Fibroblast of peridontal ligament (primary cell): ENCODE measurements around the gene AMH.
"Not testable (repeated sequence)": the region's sequence is repeated elsewhere in the genome, so short reads cannot be mapped to it uniquely, and the experiment has no call there.

Source experiments
- DNase-seq: peaks from one replicate; pipeline ENCODE4 v3.0.0-alpha.2; 2010; ENCODE audit errors: extremely low read depth

The AMH gene

DNA sequence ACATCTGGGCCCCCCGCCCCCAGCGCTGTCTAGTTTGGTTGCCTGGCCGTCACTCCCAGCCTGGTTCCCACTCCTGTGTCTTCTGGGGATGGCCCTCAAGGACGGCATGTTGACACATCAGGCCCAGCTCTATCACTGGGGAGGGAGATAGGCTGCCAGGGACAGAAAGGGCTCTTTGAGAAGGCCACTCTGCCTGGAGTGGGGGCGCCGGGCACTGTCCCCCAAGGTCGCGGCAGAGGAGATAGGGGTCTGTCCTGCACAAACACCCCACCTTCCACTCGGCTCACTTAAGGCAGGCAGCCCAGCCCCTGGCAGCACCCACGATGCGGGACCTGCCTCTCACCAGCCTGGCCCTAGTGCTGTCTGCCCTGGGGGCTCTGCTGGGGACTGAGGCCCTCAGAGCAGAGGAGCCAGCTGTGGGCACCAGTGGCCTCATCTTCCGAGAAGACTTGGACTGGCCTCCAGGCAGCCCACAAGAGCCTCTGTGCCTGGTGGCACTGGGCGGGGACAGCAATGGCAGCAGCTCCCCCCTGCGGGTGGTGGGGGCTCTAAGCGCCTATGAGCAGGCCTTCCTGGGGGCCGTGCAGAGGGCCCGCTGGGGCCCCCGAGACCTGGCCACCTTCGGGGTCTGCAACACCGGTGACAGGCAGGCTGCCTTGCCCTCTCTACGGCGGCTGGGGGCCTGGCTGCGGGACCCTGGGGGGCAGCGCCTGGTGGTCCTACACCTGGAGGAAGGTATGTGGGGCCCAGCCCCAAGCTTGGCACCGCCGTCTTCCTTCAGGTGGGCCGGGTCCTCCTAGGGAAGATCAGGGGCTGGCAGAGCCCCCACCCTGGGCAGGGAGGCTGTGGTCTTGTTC, at the start of gene AMH:
TSS of gene AMH (plus strand) at position 314 of the 857 bp plus-strand sequence. CDS start at position 324, 10 bp downstream.
- no peak for DNase-seq

DNA sequence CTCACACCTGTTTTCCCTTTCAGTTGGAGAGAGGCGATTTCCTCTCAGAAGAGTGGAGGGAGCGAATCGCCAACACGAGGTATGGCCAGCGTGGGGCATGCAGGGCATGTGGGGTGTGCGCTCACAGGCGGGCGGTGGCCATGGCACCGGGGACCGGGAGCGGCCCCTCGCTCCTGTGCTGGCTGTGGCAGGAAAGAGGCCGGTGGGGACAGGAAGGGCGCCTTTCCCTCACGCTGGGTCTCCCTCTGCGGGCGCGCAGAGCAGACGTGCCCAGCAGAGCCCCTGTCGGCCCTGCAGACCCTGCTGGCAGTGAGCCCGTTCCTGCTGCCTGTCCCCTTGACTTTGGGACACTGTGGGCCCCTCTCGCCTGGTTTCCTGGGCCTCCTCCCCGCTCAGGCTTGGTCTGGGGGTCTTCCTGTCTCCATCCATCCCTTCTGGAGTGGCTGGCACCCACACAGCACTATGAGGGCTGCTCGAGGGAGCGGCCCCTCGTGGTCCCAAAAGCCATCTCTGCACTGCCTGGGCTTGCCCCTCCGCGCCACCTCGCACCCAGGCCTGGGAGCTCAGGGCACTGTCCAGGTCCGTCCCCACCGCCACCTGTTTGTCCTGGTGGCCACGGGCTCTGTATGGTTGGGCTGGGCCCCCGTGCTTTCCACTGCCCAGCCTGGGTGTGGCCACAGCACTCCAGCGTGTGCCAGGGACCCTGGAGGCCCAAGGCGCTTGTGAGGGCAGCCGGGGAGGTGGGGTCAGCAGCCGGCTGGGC, 49.1 kb upstream of the AMH start:
- DNase-seq: no peak

DNA sequence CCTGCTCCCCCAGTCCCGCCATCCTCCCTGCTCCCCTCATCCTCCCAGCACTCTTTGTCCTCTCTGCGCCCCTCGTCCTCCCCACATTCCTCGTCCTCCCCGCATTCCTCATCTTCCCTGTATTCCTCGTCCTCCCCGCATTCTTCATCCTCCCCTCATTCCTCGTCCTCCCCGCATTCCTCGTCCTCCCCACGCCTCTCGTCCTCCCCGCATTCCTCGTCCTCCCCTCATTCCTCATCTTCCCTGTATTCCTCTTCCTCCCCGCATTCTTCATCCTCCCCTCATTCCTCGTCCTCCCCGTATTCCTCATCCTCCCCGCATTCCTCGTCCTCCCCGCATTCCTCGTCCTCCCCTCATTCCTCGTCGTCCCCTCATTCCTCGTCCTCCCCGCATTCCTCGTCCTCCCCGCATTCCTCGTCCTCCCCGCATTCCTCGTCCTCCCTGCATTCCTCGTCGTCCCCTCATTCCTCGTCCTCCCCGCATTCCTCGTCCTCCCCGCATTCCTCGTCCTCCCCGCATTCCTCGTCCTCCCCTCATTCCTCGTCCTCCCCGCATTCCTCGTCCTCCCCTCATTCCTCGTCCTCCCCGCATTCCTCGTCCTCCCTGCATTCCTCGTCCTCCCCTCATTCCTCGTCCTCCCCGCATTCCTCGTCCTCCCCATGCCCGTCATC, 48.4 kb upstream of the AMH start:
- not testable (repeated sequence) for DNase-seq

DNA sequence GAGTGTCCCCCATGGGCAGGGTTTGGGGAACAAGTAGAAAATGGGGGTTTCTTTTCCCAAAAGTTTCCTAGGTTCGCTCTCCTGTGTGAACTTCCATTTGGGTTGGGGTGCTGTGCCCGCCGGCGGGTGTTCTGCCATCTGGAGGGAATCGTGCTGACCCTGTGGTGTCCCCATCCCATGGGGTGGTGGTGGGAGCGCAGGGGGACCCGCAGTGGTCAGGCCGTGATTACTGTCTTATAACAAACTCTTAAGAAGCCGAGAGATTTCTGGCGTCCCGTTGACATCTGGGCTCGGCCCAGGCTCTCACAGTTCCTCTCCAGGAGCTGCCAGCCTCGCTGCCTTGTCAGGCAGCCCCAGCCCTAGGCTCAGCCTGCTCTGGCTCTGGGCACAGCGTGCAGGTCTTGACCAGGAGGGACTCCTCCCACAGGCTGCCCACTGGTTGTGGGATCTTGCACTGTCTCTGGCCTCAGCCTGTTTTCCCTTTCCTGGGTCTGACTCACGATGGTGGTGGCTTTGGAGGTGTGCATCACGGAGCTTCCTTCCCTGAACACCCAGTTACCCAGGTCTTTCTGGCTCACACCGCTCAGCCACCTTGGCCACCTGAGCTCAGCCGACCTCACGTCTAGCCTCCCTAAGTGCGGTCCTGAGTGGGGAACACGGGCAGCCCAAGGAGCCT, 47.5 kb upstream of the AMH start:
- no peak for DNase-seq

DNA sequence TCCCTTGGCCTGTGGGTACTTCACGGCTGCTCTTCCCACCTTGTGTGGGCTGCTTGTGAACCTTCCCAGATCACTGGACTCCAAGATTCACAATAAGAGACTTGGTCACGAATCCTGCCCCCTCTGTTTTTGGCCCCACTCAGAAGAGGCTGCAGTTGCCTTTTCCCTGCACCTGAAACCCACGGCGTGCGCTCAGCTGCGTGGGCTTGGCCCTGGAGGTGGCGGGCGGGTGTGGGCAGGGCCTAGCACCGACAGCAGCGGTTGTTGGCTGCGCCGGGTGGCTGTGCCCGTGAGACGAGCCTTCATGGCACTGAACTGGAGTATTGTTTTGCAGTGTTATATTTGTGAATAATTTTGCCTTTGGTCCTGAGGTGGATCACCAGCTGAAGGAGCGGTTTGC, 46.8 kb upstream of the AMH start:
- no peak for DNase-seq

DNA sequence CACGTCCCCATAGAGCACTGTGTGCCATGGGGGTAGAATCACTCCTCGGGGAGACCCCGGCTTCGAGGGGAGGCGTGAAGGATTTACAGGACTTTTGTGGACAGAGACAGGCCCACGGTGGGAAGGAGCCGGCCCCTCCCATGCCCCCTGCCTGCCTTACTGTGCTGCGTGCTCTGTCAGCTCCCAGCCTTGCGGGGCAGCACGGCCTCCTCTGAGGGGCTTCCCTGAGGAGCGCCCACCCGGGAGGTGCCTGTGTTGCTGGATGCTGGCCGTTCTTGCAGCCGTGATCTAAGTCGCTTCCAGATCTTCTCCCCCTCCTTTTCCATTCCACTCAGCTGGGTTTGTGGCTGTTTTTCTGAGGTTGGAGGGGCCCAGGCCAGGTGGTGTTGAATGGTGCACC, 42.1 kb upstream of the AMH start:
- no peak for DNase-seq

DNA sequence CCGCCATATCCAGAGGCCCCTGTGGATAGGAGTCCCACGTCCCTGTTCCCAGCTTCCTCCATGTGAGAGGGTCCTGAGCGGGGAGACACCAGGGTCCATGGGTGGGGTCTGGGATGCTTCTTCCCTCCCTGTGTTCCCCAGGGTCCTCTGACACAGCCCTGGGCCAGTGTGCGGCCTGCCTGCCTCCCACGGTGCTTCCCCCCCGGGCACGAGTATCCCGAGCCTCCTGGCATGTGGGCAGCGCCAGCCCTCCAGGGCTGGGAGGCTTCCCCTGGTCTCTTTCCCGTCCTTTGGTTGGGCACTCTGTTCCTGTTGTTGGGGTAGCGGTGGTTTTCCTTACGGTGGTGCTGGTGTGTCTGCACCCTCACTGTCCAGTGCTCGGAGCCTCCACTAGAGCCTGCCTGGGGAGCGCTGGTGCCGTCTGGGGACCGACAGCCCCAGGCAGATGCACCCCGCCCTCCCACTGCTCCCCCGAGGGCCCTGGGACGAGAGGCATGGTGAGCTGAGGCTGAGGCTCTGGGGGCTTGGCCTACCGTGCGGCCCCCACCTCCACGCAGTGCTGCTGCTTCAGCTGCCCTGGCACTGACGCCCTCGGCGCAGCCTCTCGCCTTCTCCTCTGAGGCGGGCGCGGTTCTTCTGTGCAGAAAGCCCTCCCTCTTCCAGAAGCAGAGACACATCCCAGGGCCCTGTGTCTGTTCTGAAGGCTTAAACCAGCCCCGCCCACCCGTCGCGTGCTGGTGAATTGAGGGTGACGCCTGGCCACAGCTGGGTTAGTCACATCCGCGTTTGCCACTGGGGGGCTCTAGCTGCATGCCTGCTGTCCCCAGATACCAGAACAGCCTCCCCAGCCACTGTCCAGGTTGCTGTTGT, 40.9 kb upstream of the AMH start:
- DNase-seq: peak; percentile 59

DNA sequence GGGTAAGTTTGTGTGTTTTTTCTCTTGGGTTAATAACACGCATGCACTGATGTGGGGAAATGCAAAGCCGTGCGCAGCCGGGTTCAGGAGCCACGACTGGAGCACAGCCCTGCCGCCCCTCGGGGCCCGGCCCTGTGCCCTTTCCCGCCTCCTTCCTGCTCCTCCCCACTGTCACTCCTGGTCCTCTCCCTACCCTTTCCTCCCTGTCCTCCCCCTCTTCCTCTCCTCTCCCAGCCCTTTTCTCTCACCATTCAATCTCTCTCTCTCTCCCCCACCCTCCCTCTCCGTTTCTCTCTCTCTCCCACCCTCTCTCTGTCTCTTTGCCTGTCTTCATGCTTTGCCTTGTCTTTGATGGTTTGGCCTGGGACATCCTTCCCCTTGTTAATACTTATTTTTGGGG, 40.1 kb upstream of the AMH start:
- no peak for DNase-seq

DNA sequence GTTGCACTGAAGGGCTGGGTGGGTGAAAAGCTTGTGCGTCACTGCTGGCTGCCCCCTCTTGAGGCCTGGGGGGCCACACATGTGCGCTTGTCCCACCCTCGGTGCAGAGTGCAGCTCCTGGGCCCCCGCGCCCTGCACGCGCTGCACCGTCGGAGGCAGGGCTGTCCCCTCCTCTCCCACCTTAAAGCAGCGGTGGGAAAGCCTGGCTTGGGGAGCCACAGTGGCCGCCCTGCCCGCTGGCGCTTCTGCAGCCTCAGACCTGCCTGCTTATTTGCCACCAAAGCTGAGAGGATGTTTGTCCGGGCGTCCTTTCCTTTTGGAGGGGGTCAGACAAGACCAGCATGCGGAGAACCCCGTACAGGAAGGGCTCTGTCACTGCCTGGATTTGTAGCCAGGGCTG, 39.7 kb upstream of the AMH start:
- no peak for DNase-seq

DNA sequence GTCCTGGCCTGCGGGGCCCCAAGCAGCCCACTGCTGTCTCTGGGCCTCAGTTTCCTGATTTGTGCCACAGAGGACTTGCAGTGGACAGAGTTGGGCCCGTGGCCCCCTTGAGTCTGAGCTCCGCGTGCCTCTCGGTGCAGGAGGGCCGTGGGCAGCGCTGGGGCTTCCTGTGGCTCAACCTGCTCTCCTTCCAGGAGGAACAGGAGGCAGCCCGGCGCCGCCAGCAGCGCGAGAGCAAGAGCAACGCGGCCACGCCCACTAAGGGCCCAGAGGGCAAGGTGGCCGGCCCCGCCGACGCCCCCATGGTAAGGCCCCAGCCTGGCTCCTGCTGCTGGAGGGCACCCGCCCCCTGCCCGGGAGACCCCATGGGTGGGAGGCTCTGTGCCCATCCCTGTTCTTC, 38.9 kb upstream of the AMH start:
- no peak for DNase-seq

DNA sequence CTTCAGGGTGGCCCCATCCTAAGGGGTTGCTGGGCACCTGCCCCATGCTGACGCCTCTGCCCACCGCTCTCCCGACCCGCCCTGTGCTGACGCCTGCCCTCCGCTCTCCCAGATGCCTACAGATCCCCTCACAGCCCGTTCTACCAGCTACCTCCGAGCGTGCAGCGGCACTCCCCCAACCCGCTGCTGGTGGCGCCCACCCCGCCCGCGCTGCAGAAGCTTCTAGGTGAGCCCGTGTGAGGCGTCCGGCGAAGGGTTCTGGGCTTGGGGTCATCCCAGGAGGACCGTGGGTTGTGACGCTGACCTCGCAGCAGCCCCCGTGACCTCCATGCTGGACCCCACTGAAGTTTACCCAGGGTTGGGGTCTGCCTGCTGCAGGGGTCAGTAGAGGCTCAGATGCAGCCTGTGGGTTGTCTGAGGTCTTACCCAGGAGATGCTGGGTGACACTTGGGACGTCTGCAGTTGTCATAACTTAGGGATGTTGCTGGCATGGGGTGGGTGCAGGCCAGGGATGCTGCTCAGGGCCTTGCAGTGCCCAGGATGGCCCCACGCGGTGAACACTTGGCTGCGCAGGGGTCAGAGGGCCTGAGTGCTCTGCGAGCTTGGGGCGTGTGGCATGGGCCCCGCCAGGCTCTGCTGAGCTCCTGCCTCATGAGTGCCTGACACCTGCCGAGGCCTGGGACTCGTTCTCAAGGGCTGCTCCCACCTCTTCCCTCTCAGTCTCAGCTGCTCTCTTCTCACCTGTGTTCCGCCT, 38.0 kb upstream of the AMH start:
- DNase-seq: no peak

DNA sequence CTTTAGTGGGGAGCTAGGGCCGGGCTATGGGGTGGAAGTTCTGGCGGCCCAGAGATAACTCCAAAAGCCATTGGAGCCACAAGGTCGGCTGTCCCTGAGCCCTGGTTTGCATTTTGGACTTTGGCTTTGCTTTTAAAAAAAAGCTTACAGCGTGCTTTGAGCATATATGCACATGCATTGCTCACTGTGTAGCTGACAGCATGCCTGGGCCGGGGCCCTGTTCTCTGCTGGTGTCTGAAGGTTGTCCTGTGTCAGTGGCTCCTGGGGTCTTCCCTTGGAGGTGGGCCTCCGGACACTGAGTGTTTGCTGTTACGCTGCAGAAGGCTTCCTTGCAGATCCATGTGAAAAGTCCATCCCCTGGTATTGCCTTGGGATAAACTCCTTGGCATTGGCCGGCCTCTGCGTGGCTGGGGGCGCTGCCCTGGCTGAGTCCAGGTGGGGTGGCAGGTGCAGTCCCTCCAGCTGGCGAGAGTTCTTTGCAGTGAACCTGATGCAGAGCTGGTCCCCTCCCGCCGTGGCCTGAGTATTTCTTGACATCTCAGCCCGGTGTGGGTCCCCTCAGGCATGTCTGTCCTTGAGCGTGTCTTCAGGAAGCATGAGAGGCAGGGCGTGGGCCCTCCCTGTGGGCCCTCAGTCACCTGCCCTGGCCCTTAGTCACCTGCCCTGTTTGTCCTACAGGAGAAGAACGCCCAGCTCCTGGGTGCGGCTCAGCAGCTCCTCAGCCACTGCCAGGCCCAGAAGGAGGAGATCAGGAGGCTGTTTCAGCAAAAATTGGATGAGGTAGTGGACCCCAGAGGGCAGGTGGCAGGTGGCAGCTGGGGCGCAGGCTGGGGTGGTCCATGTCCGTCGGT, 36.0 kb upstream of the AMH start:
- no peak for DNase-seq

DNA sequence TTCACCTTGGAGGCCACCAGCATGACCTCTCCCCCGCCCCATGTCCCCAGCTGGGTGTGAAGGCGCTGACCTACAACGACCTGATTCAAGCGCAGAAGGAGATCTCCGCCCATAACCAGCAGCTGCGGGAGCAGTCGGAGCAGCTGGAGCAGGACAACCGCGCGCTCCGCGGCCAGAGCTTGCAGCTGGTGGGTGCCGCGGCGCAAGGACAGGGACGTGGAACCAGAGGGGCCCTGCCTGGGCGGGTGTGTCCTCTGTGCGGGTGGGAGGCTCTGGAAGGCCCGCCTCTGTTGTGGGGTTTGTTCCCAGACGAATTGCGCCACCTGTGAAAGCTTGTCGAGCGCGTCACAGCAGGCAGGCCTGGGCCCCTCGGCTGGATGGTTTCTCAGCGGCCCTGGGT, 35.3 kb upstream of the AMH start:
- DNase-seq: no peak

DNA sequence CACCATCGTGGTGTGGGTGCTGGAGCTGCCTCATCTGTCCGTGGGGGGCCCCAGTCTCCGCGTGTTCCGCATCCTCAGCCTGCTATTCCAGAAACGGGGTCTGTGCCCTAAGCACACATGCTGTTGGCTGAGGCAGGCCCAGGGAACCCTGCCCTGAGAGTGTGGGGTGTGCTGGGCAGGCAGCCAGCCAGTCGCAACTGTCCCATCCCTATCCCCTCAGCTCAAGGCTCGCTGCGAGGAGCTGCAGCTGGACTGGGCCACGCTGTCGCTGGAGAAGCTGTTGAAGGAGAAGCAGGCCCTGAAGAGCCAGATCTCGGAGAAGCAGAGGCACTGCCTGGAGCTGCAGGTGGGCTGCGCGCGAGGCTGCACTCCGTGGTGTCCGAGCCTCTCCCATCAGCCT, 34.9 kb upstream of the AMH start:
- DNase-seq: no peak

DNA sequence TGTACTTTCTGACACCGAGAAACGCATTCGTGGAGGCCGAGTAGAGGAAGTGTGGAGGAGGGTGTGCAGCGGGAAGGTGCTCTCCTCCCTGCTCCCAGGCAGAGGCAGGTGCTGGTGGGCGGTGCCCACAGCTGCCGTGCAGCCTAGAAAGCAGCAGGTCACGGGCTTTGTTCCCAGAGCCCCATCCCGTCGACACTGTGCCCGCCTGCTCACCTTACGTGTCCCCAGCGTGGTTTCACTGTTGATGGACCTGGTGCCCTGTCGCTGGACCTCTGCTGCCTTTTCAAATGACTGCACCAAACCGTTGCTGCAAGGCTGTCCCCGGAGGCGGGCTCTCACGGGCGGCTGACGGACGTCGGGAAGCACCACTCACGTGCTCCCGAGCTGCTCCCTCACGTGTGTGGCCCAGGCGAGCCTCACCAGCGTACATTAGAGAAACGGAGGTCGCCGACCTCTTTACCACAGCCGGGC, 33.8 kb upstream of the AMH start:
- no peak for DNase-seq

DNA sequence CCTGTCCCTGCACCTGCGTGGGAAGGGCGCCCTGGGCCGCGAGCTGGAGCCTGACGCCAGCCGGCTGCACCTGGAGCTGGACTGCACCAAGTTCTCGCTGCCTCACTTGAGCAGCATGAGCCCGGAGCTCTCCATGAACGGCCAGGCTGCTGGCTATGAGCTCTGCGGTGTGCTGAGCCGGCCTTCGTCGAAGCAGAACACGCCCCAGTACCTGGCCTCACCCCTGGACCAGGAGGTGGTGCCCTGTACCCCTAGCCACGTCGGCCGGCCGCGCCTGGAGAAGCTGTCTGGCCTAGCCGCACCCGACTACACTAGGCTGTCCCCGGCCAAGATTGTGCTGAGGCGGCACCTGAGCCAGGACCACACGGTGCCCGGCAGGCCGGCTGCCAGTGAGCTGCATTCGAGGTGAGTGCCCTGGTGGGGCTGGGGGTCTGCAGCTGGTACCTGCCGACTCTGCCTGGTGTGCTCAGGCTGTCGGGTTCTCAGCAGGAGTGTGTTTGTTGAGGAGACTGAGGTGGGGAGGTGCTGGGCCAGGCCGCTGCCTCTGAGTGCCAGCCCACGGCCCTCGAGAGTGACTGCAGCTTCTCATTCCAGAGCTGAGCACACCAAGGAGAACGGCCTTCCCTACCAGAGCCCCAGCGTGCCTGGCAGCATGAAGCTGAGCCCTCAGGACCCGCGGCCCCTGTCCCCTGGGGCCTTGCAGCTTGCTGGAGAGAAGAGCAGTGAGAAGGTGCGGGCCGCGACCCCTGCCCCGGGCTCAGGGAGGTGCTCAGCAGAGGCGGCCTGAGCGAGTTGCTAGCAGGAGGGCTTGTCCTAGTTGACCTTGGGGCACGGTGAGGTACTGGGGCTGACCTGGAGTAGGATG, 32.5 kb upstream of the AMH start:
- no peak for DNase-seq

DNA sequence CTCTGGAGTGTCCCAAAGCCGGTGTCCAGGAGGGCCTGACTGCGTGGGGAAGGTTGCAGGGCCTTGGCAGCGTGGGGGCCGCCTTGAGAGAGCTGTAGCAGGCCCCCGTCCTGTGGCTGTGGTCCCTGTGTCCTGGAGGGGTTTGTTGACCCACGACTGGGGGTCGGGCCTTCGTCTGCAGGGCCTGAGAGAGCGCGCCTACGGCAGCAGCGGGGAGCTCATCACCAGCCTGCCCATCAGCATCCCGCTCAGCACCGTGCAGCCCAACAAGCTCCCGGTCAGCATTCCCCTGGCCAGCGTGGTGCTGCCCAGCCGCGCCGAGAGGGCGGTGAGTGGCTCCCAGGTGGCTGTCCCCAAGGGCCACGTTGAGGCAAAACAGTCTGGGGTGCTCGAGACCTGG, 31.5 kb upstream of the AMH start:
- no peak for DNase-seq

DNA sequence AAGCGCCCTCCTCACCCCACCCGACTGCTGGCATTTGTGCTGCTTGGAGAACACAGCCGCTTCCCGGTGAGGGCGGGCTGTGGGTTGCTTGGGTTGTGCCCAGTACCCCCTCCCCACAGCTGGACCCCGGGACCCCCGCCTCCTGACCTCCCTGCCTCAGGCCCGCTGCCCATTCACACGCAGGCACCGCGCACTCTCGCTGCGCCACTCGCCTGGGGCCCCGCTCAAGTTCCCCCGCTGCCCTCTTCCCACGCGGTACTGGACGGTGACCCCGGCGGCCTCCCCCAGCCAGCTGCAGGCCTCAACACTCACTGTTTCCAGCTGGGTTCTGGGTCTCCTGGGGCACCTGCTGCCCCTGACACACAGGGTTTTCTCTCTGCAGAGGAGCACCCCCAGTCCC, 29.4 kb upstream of the AMH start:
- DNase-seq: no peak
